ENCODE results near the gene EFNA2.

- TF ChIP-seq POLR2A (IDR thresholded peaks at IDR 0.05; ENCODE audit: low read depth, low read length) (no peak), POLR2AphosphoS5 (IDR thresholded peaks at IDR 0.05; ENCODE audit: low read depth, low read length) (no peak)
These were observed 63.5 kb downstream of the EFNA2 start for GRCh38 chr19:1349211-1349610.

Measured in GM12892 (cell line).